Measurements from ENCODE around the gene PLA2G10.
"Not testable (repeated sequence)": the region's sequence is repeated elsewhere in the genome, so short reads cannot be mapped to it uniquely, and the experiment has no call there.

PLA2G10 gene

GRCh38 chr16:14667347-14668266 is 26.5 kb downstream of the PLA2G10 start:
- DNase-seq (ENCODE audit: low read depth), result no peak

GRCh38 chr16:14658063-14658462 is 36.0 kb downstream of the PLA2G10 start:
- no peak for DNase-seq (ENCODE audit: low read depth)

- no peak for DNase-seq (ENCODE audit: low read depth)
Observed at GRCh38 chr16:14652726-14653125, 41.4 kb downstream of the PLA2G10 start.

- no peak for DNase-seq (ENCODE audit: low read depth)
Observed at GRCh38 chr16:14650629-14651028, 43.5 kb downstream of the PLA2G10 start.

- DNase-seq (ENCODE audit: low read depth), result no peak
Observed at GRCh38 chr16:14649816-14650215, 44.3 kb downstream of the PLA2G10 start.

DNA sequence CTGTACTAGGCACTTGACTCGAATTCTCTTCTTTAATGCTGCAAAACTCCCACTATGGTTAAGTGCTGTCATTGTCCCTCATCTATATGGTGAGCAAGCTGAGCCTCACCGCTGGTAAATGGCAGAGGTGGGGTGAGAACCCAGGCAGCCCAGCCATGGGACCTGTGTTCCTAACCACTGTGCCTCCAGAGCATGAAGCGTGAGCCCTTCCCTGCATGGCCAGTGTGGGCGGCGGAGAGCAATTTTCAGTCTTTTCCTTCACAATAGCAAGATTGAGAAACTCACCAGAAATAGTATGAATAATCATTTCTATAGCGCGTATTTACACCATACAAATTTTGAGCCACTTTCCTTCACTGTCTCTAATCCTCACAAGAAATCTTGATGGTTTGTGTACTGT is 52.2 kb downstream of the PLA2G10 start:
- no peak for DNase-seq (ENCODE audit: low read depth)

- DNase-seq (ENCODE audit: low read depth), result no peak
Observed at GRCh38 chr16:14641206-14641605, 52.9 kb downstream of the PLA2G10 start.

DNA sequence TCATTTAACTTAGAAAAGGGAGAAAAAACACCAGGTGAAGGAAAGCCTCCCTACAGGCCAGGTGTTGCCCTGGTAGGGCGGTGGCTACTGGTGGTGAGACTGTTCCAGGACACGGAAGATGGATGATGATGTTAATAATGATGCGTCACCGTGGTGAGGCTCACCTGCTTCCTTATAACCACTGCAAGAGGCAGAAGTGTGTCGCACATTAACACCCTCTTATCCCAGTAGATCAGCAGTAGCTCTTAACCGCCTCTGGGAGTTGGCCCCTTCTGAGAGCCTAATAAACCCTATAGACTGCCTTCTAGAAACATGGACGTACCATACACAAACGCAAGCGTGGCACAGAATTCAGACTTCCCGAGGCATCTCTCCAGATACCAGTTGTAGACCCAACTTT is 53.6 kb downstream of the PLA2G10 start:
- DNase-seq (ENCODE audit: low read depth), result no peak

- DNase-seq (ENCODE audit: low read depth), result not testable (repeated sequence)
Observed at GRCh38 chr16:14636951-14637240, 57.2 kb downstream of the PLA2G10 start.

GRCh38 chr16:14636179-14636950 is 57.7 kb downstream of the PLA2G10 start:
- not testable (repeated sequence) for DNase-seq (ENCODE audit: low read depth)

GRCh38 chr16:14635395-14636165 is 58.5 kb downstream of the PLA2G10 start:
- DNase-seq (ENCODE audit: low read depth), result no peak

DNA sequence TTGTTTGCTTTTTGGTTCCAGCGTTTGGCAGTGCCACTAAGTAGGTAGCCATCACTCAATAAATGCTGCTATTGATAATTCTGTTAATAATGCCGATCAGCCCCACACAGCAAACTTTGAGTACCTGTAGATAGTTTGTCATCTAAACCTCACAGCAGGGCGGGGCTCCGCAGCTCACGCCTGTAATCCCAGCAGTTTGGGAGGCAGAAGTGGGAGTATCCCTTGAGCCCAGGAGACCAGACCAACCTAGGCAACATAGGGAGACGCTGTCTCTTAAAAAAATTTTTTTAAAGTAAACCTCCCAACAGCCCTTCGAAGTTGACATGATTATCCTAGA is 59.8 kb downstream of the PLA2G10 start:
- DNase-seq (ENCODE audit: low read depth), result no peak

DNA sequence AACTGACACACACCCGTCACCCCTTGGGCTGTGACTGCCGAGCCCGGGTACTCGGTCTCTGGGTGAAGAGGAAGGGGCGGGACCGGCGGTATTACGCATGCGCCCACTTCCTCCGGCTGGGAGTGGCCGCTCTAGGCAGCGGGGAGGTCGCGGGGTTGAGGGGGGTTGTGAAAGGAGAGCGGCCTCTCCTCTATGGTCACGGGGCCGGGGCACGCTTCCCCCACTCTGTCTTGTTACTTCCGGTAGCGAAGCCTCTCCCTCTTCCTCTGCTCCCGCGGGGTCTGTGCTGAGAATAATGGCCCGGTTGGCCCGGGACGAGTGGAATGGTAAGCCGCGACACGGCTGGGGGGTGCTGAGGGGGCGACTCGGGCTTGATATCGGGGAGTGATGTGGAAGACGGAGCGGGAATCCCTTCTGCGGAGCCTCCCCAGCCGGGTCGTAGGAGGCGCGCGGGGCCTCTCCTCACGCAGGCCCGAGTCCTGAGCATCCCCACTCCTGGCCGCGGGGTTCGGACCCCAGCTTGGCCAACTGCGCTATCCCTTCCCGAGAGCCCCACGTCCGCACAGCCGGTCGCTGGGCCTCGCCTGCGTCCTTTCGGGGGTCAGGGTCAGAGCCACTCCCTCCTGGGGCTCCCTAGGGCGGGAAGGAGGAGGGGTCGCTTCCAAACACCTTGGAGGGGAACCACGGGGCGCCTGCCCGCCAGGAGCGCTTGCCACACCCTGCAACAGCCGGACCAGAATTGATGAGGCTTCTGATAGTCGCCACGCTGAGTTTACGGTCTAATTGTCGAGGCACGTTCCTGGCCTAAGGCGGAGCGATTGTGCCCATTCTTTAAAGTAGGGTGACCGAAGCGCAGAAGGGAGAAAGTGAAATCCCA is 61.2 kb downstream of the PLA2G10 start, which contains the start of gene BFAR:
Gene BFAR (plus strand): TSS at position 259 of the 877 bp plus-strand sequence. CDS start 11,396 bp downstream, outside the sequence.
- DNase-seq (ENCODE audit: low read depth), result peak; percentile 95

GRCh38 chr16:14630620-14631330 is 63.3 kb downstream of the PLA2G10 start:
- not testable (repeated sequence) for DNase-seq (ENCODE audit: low read depth)

- peak; percentile 95 for DNase-seq (ENCODE audit: low read depth)
Observed at GRCh38 chr16:14629919-14630619, 64.0 kb downstream of the PLA2G10 start, which contains the start of gene PARN. PARN (minus strand) TSS chr16:14630260; CDS start chr16:14630125, 135 bp downstream.

- DNase-seq (ENCODE audit: low read depth), result no peak
Observed at GRCh38 chr16:14629612-14629918, 64.5 kb downstream of the PLA2G10 start.

DNA sequence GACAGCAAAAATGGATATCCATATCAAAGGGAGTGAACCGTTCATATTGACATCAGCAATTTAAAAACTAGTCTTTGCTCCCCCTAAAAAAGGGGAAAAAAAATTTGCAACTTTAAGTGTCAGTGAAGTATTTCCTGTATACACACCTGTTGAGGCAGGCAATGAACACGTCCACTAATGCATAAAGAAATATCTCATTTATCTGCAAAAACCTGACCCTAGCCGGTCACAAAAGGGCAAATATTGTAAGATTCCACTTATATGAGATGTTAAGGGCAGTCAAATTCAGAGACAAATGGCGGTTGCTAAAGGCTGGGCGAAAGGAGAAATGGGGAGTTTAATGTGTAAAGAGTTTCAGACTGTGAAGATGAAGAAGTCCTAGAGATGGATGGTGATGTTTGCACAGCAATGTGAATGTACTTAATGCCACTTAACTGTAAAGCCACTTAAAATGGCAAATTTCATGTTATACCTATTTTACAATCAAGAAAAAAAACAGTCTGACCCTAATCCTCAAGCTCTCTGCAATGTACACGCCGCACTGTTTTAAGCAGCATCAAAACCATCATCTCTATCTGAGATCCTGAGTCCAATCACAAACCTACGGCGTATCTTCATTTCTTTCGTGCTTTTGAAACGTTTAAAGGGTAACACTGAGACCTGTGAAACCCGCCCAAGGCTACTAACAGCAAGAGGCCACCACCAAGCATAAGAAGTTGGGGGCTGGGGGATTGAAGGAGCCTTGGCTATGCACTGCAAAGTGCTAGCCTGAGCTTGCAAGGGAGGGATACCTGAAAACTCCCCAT is 65.1 kb downstream of the PLA2G10 start:
- DNase-seq (ENCODE audit: low read depth), result no peak

DNA sequence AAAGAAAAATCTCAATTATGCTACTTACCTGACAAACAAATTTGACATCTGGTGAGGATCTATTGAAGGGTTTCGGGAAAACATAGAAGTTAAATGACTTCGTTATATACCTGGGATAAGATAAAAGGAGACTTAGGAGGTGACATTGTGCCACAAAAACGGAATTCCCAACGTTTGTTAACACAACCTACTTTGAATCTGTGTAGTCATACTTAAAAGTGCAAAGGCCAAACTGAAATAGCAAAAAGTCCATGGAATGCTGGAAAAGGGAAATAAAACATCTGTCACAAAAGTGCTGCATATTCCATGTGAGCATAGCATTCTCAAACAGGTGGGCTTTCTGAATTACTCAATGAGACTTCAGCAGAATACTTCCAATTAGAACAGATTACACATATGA is 67.0 kb downstream of the PLA2G10 start:
- DNase-seq (ENCODE audit: low read depth), result no peak
